Karpas-422 (cell line): ENCODE measurements around the gene HELT. TPM values are rescaled to one million over a fixed set of nuclear protein-coding genes. Genes with fewer than 3 reads are reported as not detected.
"Not testable (repeated sequence)": the region's sequence is repeated elsewhere in the genome, so short reads cannot be mapped to it uniquely, and the experiment has no call there.

Experiments
- DNase-seq: peaks from one replicate; pipeline ENCODE4 v3.0.0-alpha.2; 2015
- H2AFZ ChIP-seq: fragments of 200-600 bp; sonication (generic); 2 replicates; pipeline ENCODE4 v1.6.1; 2014; ENCODE audit warnings: antibody characterized with exemption, low read length, mixed read lengths
- H3K27ac ChIP-seq: fragments of 200-600 bp; sonication (generic); 2 replicates; pipeline ENCODE4 v1.5.1; 2014; ENCODE audit warnings: mild to moderate bottlenecking, low read length, moderate library complexity
- H3K27me3 ChIP-seq: fragments of 200-600 bp; sonication (generic); 2 replicates; pipeline ENCODE4 v1.6.1; 2014; ENCODE audit warnings: low read length, mixed read lengths
- H3K36me3 ChIP-seq: fragments of 200-600 bp; sonication (generic); 2 replicates; pipeline ENCODE4 v1.6.1; 2014; ENCODE audit warnings: low read length, mixed read lengths; ENCODE audit not compliant: insufficient read depth
- H3K4me1 ChIP-seq: fragments of 200-600 bp; sonication (generic); 2 replicates; pipeline ENCODE4 v1.6.1; 2014; ENCODE audit warnings: mild to moderate bottlenecking, low read length, mixed read lengths
- H3K4me2 ChIP-seq: fragments of 200-600 bp; sonication (generic); 2 replicates; pipeline ENCODE4 v1.6.1; 2014; ENCODE audit warnings: low read length, low read depth, mild to moderate bottlenecking; ENCODE audit not compliant: poor library complexity, severe bottlenecking
- H3K4me3 ChIP-seq: fragments of 200-600 bp; sonication (generic); 2 replicates; pipeline ENCODE4 v1.5.1; 2014; ENCODE audit warnings: mild to moderate bottlenecking, antibody characterized with exemption, low read length, mixed read lengths
- H3K79me2 ChIP-seq: fragments of 200-600 bp; sonication (generic); 2 replicates; pipeline ENCODE4 v1.6.1; 2014; ENCODE audit warnings: mild to moderate bottlenecking, low read length, mixed read lengths
- H3K9ac ChIP-seq: fragments of 200-600 bp; sonication (generic); 2 replicates; pipeline ENCODE4 v1.6.0; 2014; ENCODE audit warnings: low read length
- H3K9me2 ChIP-seq: fragments of 200-600 bp; sonication (generic), shearing (Covaris generic); replicated peaks from 2 replicates; pipeline ENCODE4 v1.6.0; 2014; ENCODE audit warnings: mild to moderate bottlenecking, low read length, moderate library complexity; ENCODE audit not compliant: insufficient read depth
- H3K9me3 ChIP-seq: fragments of 300-700, 200-600 bp; sonication (generic); 2 replicates; pipeline ENCODE4 v1.6.1; 2014; ENCODE audit warnings: low read length, mixed read lengths
- H4K20me1 ChIP-seq: fragments of 200-600 bp; sonication (generic); 2 replicates; pipeline ENCODE4 v1.6.1; 2014; ENCODE audit warnings: mild to moderate bottlenecking, antibody characterized with exemption, low read length, low read depth; ENCODE audit not compliant: insufficient read depth
- total RNA-seq: library from RNA; depleted of rRNA; stranded (reverse); fragments of >200 nt; shearing (Covaris generic); gene quantifications from 2 replicates; pipeline ENCODE4 v1.2.3, GENCODE V29; 2014; ENCODE audit warnings: low replicate concordance

HELT gene
- total RNA-seq, 1 experiment from 2014 or later = not detected

- Histone ChIP-seq H3K9me2 (no peaks in the 10 kb centered on the region), H2AFZ (no peak overlapping the region), H3K4me3 (no peak overlapping the region), H3K4me1 (no peaks in the 10 kb centered on the region), H3K79me2 (no peaks in the 10 kb centered on the region), H3K9me3 (no peaks in the 10 kb centered on the region), H3K9ac (no peak overlapping the region), H3K27me3 (no peaks in the 10 kb centered on the region), H3K27ac (no peak overlapping the region), H3K36me3 (no peaks in the 10 kb centered on the region), H3K4me2 (no peak overlapping the region), H4K20me1 (no peaks in the 10 kb centered on the region)
- no peak for DNase-seq
Observed at GRCh38 chr4:184980261-184980660, 38.0 kb upstream of the HELT start.

- Histone ChIP-seq H3K9ac (no peak overlapping the region), H3K27ac (no peak overlapping the region), H3K27me3 (no peaks in the 10 kb centered on the region), H3K4me2 (no peak overlapping the region), H3K4me1 (no peaks in the 10 kb centered on the region), H3K4me3 (no peak overlapping the region), H3K79me2 (no peaks in the 10 kb centered on the region), H3K36me3 (no peaks in the 10 kb centered on the region), H3K9me2 (no peaks in the 10 kb centered on the region), H3K9me3 (no peaks in the 10 kb centered on the region), H2AFZ (no peak overlapping the region), H4K20me1 (no peaks in the 10 kb centered on the region)
- peak; percentile 46 for DNase-seq
Observed at GRCh38 chr4:184983672-184984356, 34.5 kb upstream of the HELT start.

GRCh38 chr4:184987493-184988031, 30.7 kb upstream of the HELT start:
- Histone ChIP-seq H3K79me2 (no peaks in the 10 kb centered on the region), H3K9me2 (no peaks in the 10 kb centered on the region), H3K27me3 (no peaks in the 10 kb centered on the region), H3K9me3 (no peaks in the 10 kb centered on the region), H3K4me3 (no peak overlapping the region), H3K4me2 (no peak overlapping the region), H2AFZ (no peak overlapping the region), H3K4me1 (no peaks in the 10 kb centered on the region), H3K27ac (no peak overlapping the region), H3K9ac (no peak overlapping the region), H3K36me3 (no peaks in the 10 kb centered on the region), H4K20me1 (no peaks in the 10 kb centered on the region)
- DNase-seq = no peak

GRCh38 chr4:184988611-184989010, 29.7 kb upstream of the HELT start:
- no peaks in the 10 kb centered on the region for H3K9me2 ChIP-seq

GRCh38 chr4:184989283-184989682, 29.0 kb upstream of the HELT start:
- not testable (repeated sequence) for H3K27ac ChIP-seq, H3K79me2 ChIP-seq, H3K4me1 ChIP-seq, H2AFZ ChIP-seq, H3K9me3 ChIP-seq, H3K4me2 ChIP-seq, H3K9me2 ChIP-seq, H3K36me3 ChIP-seq, H3K27me3 ChIP-seq, H3K4me3 ChIP-seq, H4K20me1 ChIP-seq, H3K9ac ChIP-seq, DNase-seq

More at GRCh38 chr4:184988611-184989010, 29.7 kb upstream of the HELT start:
- no peaks in the 10 kb centered on the region for H4K20me1 ChIP-seq
- no peak overlapping the region for H2AFZ ChIP-seq
- no peaks in the 10 kb centered on the region for H3K36me3 ChIP-seq
- H3K27me3 ChIP-seq = no peaks in the 10 kb centered on the region
- no peaks in the 10 kb centered on the region for H3K9me3 ChIP-seq
- H3K4me3 ChIP-seq = no peak overlapping the region
- no peak overlapping the region for H3K27ac ChIP-seq
- no peak overlapping the region for H3K9ac ChIP-seq
- no peak overlapping the region for H3K4me2 ChIP-seq
- H3K4me1 ChIP-seq = no peaks in the 10 kb centered on the region
- no peak for DNase-seq
- no peaks in the 10 kb centered on the region for H3K79me2 ChIP-seq

GRCh38 chr4:184990131-184990530, 28.2 kb upstream of the HELT start:
- not testable (repeated sequence) for H3K4me3 ChIP-seq, H3K4me2 ChIP-seq, H3K36me3 ChIP-seq, H3K9me3 ChIP-seq, DNase-seq, H3K79me2 ChIP-seq, H3K4me1 ChIP-seq, H2AFZ ChIP-seq, H3K27ac ChIP-seq, H3K9ac ChIP-seq, H3K27me3 ChIP-seq, H4K20me1 ChIP-seq, H3K9me2 ChIP-seq

GRCh38 chr4:184991860-184992259, 26.4 kb upstream of the HELT start:
- H2AFZ ChIP-seq = no peak overlapping the region
- no peaks in the 10 kb centered on the region for H3K79me2 ChIP-seq
- H3K9ac ChIP-seq = no peak overlapping the region
- H3K36me3 ChIP-seq = no peaks in the 10 kb centered on the region
- H3K4me2 ChIP-seq = no peak overlapping the region
- no peaks in the 10 kb centered on the region for H3K4me1 ChIP-seq
- no peaks in the 10 kb centered on the region for H3K9me2 ChIP-seq
- H4K20me1 ChIP-seq = no peaks in the 10 kb centered on the region
- no peak overlapping the region for H3K27ac ChIP-seq
- H3K9me3 ChIP-seq = no peaks in the 10 kb centered on the region
- DNase-seq = no peak
- H3K27me3 ChIP-seq = no peaks in the 10 kb centered on the region
- H3K4me3 ChIP-seq = no peak overlapping the region

- Histone ChIP-seq H3K9me3 (no peaks in the 10 kb centered on the region), H3K27ac (no peak overlapping the region), H3K9ac (no peak overlapping the region), H3K4me2 (no peak overlapping the region), H3K4me1 (no peaks in the 10 kb centered on the region), H3K4me3 (no peak overlapping the region), H2AFZ (no peak overlapping the region), H3K36me3 (no peaks in the 10 kb centered on the region), H3K79me2 (no peaks in the 10 kb centered on the region), H3K9me2 (no peaks in the 10 kb centered on the region), H4K20me1 (no peaks in the 10 kb centered on the region), H3K27me3 (no peaks in the 10 kb centered on the region)
- DNase-seq = no peak
Observed at GRCh38 chr4:184992422-184992821, 25.9 kb upstream of the HELT start.
